ENCODE results near the gene NRXN2.

NRXN2 gene

DNA sequence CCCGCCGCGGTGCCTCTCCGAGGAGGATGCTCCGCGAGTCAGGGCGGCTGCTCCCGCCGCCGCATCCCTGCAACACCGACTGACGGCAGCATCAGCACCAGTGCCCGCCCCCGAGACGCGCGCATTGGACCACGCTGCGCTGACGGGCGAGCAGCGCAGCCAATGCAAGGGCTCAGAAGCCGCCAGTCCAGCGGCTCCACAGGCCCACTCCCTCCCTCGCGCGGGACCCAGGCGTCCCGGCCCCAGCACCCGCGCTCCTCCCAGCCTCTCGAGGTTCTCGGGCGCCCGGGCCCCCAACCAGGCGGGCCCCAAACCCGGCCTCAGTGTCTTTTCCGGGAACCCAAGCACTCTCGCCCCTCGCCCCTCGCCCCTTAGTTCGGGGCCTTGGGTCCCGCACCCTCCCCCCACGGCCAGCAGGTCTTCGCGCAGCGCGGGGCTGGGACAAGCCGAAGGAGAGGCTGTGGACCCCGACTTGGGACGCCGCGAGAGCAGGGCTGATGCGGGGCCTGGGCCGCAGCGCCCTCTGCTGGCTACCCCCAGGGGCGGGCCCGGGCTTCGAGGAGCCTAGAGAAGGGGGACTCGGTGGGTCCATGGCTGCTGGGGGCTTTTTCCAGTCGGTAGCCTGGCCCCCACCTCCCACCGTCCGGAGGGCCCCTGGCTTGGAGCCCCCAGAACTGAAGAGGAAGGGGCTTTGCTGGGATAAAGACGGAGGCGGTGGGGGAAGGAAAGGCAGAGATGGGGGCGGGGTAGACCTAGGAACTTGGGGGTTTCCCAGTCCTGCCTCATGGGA, at the start of gene NRXN2:
Gene NRXN2, minus strand, starts transcription at position 81 of the 790 bp plus-strand sequence. CDS start 9,498 bp downstream, outside the sequence.
- peak; percentile 93 for DNase-seq

DNA sequence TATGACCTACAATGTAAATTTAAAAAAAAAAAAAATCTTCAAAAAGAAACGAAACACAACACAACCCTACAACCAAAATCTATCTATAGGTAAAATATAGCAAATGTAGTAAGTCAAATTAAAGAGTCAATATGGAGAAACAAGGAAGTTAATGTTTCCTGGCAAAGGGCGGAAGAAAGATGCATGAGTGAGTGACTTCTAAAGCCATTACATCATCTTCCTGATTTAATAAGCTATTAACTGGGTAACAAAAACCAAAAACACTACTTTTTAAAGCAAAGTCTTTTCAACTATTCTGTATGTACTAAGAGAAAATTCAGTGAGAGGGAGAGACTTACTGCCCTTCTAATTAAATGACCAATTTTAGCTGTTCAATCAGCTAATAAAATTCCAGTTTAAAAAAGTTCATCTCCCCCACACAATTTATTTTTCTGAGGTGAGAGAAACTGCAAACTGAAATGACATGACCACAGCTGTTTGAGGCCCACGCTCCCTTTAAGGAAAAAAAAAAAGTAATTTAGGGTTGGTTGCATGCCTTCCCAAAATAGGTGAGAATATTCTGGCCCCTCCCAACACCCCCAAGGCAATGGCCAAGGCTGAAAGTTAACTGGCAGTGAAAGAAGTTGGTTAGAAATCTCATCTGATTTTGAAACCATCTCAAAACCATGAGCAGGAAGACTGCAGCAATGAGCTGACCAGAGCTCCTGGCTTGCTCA, 49.5 kb upstream of the NRXN2 start:
- no peak for DNase-seq

DNA sequence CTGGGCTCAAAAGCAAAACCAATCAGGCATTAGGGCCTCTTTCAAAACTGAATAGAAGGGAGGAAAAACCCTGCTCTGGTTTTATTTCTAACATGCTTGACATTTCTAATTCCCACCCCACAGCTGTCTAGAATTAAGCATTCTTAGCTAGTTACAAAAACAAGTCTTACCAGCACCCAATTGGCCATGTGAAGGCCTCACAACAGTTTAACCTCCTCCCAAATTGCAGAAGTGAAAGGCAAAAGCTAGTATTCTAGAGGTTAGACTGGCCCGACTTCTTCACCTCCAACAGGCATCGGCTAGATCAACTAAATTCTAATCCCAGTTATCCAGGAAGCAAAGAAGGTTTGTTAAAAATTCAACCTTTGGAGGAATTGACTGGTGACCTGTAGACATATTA, 48.9 kb upstream of the NRXN2 start:
- DNase-seq, result no peak

DNA sequence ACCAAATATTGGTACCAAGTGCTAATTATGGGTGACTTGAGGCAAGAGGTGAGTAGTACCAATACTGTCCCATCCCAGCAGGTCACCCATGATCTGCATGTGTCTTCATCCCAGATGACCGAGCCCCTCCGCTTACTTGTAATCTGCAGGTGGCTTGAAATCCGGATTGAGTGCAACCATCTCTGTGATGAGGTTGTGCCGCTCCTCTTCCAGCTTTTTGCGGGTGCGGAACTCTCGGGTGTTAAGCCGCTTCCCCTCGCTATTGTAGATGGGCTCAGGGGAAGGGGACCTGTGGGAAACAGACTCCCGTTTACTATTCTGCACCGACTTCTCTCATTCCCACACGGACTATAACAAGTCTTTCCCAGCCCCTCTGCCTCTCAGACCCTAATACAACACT, 47.1 kb upstream of the NRXN2 start:
- DNase-seq, result no peak

DNA sequence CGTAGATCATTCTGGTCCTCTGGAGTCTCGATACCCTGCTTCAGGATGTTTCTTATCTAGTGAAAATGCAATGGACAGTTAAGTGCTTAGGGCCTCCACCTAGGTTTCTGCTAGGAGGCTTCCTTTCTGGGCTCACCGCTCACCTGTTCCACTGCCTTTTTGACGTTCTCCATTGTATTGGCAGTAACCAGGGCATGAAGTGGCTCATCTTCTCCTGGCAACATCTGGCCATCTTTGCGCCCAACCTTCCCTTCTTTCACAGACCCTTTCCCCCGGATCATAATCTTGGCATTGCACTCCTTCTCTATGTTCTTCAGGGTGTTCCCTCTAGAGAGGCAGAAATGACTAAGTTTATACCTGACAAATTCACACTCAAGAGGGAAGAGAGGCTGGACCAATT, 46.3 kb upstream of the NRXN2 start:
- DNase-seq, result no peak

DNA sequence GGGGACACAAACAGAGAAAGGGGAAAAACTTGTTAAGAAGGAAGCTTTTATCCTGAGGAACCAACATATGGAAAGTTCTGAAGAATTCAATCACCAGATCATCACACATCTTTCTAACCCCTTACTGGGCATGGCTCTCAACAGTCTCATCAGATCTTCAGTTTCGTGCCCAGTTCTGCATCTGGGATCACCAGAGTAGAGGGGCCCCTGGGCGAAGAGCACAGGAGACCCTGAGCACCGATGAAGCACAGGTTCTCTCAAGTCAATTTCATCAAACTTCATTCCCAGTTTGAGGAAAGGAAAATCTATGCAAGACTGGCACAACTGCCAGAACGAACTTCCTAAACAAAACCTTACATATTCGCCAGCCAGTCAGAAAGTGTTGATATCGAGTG, 45.3 kb upstream of the NRXN2 start:
- DNase-seq, result no peak

DNA sequence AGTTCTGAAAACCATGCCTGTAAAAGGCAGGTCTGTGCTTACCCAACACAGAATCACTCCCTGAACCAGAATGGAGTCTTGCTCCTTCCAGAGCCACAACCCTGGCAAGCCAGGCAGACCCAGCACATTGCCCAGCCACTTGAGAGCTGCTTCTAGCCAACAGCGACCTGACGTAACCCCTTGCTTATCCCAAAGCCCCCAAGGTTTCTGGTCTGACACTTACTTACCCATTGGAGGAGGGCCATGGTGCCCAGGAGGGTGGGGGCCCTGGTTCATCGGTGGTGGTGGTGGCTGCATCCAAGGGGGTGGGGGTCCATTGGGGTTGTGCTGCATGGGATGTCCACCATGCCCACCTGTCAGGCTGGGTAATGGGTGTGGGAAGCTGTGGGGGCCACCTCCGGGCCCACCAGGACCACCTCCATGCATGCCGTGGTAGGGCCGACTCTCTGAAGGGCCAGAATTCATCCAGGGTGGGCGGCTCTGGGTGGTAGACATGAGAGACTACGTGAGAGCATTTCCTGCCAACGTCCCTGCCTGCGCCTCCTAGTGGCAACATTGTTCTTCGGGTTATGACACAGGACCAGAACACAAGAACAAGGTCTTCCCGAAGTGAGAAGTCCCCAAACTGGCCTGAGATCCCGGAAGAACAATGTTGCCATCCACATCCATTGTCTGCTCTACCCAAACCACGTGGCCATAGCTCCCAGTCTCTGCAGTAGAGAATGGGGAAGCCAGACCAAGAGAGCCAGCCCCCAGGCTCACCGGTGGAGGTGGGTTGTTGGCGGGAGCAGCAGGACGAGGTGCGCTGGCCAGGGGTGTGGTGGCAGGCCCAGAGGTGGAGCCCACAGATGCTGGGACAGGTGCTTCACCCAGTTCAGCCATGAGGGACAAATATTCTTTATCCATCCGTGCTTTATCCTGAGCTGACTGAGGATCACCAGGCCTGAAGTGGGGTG, 44.6 kb upstream of the NRXN2 start:
- DNase-seq, result peak; percentile 91

DNA sequence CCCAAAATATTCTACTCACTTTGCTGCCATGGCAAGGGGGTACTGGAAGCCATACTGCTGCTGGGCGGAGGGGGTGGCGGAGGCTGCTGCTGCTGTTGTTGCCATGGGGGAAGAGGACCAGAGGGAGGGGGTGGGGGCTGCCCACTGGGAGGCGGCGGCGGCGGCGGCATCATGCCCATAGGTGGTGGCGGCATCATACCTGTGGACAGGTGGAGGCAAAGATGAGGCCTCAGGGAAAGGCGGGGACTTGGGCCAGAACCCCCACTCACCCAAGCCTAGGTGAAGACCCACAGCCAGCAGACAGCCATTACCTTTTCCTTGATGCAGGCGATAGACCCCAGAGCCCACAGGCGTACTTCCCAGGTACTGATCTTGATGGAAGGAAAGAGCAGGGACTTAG, 43.9 kb upstream of the NRXN2 start:
- DNase-seq, result no peak

DNA sequence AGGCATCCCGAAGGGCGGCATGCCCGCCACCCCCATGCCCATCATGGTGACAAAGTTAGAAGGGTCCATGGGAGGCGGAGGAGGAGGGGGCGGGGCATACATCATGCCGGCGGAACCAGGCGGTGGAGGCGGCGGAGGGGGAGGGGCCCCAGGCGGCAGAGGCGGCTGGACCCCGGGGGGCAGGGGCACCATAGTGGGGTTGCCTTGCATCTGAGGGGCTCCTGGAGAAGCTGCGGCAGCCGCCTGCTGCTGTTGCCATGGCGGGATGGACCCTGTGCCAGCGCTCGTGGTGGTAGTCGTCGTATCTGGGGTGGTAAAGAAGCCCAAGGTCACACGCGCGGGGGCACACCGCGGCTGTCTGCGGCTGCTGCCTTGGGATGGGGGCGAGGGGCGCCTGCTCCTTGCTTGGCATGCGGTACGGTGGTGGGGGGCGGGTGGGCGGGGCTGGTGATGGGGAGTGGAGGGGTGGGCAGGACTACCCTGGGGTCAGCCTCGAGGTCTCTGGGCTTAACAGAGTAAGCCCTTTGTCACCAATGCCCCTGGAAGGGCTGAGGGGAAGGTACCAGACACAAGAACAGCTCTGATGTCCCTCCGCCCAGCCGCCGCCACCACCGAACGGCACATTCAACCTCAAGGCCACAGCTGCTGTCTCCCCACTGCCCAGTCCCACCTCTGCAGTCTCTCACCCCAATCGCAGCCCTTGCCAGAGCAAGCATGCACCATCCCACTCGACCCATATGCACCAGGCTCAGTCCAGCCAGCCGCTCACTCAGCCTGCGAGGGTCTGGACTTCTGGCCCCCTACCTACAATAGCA, 43.1 kb upstream of the NRXN2 start:
- no peak for DNase-seq

DNA sequence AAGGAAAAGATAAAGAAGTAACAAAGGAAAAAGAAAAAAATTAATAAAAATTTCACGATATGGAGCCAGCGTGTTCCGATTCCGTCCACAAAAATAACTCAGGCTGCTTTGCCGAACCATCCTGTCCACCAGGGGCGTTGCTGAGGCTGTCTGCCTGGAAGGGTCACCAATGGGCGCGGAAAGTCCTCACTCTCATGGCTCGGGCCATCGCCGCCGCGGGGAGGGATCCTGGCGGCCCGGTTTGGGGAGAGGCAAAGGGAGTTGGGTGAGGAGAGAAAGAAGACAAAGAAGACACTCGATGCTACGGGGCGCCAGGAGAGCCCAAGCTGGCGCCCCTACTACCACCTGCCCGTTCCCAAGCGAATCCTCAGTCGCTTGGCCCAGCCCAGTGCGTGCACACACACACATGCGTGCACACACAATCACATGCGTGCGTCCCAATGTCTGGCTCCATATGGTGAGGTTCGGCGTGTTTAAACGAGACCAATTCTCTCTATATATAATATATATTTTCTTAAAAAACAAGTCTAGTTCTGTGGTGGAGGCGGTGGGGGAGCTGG, 42.4 kb upstream of the NRXN2 start:
- DNase-seq, result no peak

DNA sequence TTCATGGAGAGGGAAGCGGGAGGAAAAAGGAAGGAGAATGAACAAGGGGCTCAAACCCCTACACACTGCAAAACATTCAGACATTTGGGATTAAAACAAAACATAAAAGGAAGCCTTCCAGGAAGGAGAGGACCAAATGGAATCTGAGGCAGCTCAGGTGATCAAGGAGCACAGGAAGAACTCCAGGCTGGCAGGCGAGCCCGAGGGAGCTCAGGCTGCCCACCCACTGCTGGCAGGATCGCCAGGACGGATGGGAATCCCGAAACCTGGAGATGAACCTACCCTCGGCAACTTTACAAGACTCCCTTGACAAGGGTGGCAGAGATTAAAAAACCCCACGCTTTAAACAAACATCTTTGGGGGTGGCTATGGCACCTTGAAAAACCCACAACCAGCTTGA, 41.8 kb upstream of the NRXN2 start:
- no peak for DNase-seq

DNA sequence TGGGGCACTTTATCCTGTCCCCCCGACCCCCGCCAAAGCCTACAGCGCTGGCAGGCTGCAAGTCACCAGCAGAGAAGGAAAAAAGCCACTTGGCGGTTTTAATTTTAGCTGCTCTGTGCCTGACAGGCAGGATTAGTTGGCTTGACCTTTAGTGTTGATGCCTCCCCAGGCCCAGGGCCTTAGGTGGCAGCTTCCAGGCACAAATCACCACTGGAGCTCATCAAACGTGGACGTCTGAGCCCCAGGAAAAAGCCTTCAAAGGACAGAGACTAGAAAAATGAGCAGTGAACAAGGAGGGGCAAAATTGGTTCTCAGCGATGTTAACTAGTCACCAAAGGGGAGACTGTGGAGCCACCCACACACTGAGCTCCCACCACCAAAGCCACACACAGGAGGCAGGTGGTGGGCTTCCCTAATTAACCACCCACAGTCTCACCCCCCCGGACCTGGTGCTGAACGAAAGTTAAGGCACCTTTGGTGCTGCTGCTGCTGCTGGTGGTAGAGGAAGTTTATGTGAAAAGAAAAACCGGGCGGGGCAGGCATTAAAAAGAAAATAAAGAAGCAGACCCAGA, 41.1 kb upstream of the NRXN2 start:
- DNase-seq, result peak; percentile 77

DNA sequence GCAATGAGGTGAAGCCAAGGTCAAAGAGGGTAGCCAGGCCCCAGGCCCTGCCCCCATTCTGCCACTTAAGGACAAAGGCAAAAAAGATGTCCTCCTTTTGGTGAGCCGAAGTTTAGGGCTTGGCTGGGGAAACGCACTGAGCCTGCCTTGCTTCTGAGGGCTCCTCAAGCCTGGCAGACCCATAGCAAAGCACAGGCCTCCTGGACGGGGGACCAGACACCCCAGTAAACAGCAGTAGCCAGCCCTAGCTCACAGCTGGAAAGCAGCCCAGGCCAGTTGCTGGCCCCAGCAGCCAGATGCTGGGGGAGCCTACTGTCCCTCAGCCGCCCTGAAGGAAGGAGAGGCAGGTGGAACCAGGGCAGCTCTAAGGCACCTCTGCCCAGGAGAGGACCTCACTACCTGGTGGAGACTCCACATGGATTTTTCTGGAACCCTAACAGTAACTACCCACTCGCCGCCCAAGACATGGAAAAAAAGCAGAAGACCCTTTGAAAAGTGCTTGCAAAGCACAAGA, 40.6 kb upstream of the NRXN2 start:
- DNase-seq, result no peak

DNA sequence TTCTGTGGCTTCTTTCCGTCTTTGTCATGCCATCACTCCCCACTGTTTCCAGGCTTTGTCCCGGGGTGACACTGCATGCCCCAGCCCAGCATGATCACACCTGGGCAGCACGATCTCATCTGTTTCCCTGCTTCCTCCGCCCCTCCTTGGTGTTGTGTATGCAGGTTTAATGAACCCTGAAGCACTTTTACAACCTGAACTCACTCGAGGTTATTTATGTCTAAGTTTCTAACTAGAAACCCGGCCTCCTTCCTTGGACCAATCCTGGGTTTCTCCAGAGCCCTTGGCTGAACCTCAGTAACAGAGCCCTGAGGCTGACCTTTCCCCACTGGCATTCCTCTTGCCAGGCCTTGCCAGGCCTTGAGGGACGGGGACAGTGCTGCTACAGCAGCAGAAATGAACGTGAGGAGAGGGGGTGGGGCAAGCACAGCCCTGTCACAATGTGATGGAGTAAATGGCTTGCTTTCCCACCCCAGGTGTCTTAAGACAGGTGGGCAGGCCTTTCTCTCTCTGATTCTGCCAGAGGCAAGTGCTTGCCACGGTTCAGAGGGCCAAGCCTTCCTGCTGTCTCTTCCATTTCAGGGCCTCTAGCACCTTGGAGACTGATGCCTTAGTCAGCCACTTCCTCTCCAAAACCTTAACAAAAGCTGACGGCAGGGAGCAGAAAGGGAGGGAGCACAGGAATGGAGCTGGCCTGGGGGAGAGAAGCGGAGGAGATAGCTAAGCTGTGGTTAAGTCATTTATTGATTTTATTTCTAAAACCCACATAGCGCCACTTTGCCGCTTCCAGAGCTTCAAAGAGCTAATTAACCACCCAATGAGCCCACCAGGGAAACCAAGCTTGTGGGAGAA, 39.9 kb upstream of the NRXN2 start:
- DNase-seq, result no peak

DNA sequence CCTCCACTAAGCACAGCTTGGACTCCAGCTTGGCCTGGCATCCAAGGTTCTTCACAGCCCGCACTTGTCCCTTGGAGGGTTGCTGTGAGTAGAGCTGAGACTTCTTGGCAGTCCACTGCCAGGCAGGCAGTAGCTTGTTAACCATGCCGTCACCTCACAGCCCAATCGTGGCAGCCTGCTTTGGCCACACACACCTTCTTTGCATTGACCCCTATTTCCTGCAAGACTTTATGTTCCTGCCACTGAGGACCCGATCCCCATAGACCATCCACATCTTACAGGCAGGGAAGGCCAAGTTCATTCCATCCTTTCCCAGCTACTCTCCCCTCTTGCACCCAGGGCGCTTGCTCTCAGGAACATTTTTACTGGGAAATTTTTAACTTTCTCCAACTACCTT, 39.3 kb upstream of the NRXN2 start:
- DNase-seq, result no peak

DNA sequence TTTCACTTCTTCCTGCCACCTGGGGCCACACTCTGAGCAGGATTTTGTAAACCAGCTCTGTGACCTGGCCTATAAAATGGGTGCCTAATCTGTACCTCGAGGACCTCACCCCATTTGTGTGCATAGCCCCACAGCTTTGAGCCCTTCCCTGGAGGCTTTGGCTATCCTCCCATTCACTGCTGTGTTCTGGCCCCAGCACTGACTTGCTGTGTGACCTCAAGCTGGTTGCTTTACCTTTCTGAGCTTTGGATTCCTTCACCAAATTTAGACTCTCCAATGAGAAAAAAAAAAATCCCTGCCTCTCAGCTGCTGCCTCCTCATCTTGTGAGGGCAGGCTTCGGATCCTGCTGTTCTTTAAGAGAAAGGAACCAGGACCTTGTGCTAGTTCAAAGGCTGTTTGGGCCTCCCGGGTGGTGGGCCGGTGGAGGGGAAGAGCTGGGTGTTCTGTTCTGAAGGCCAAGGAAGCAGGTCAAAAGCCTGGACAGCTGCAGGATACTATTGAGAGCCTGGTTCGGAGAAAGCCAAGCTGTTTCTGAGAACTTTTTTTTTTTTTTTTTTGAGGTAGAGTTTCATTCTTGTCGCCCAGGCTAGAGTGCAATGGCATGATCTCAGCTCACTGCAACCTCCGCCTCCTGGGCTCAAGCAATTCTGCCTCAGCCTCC, 37.9 kb upstream of the NRXN2 start:
- DNase-seq, result no peak

DNA sequence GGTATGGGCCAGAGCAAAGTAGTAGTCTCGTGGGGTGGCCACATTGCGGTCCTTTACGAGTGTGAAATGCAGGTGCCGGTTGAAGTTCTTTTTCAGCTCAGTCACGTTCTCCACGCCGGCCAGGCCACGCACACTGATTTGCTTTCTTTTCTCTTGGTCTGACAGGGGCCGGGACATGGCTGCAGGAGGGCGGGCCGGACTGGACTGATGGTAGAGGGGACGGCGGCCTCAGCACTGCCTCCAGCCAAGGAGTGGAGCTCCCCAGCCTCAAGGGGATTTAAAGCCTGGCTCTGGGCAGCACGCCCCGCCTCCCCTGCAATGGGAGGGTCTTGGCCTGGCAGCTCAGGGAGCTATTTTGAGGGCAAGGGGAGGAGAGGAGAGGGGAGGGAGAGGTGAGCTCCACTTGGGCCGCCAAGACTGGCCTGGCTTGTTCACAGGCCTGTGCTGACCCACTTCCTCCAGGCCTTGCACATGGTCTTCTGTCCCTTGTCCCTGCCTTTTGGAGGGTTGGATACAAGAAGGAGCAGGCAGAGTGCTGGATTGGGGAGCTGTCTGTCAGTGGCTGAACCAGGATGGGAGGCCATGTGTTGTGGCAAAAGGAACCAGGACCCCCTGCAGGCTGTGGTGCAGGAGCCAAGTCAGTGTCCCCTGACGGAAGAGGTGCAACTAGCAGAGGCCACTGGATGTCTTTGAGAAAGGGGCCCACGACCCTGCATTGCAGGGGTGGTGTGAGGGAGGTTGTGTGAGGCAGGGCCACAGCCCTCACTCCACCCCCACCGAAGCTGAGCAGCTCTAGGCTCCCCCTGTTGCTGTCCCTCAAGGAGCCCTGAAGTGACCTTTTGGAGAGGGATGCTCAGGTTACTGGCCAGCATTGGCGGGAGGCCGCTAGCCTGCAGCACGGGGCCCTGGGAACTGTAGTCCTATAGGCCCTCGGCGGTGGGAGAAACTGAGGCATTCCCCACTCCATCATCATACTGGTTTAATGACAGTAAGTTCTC, 37.0 kb upstream of the NRXN2 start, which contains the start of gene PYGM:
Gene PYGM, minus strand, starts transcription at position 253 of the 998 bp plus-strand sequence. Its CDS starts 76 bp downstream, at position 177.
- no peak for DNase-seq

DNA sequence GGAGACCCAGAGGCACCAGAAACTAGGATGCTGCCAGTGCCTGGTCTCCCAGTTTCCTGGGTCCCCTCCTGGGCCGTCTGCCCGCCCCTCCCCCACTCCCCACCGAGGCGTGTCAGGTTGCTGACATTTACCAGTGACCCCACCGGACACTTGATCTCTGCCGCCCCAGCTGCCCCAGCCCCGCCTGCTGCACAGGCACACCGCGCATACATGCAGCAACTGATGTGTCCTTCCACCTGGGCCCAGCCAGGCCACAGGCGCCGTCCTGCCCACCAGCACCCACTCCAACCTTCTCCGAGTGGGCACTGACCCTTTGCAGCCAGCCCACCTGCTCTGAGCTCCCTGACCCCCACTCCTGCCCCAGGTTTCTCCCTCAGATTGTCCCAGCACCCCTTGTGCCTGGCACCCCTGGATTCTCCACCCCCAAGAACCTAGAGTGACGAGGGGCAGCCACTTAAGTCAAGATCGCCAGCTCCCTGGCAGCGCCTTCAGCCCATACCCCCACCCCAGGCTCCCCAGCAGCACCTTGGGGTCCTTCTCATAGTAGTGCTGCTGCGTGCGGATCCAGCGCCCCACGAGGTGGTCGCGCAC, 36.2 kb upstream of the NRXN2 start:
- DNase-seq, result no peak

All from activated CD8-positive, alpha-beta memory T cell treated with anti-CD3 and anti-CD28 coated beads for 24 hours (primary cell).